Thyroid gland (tissue), 4 donors: ENCODE data around the gene TRAPPC3L. TPM values are rescaled to one million over a fixed set of nuclear protein-coding genes. Genes with fewer than 3 reads are reported as not detected.

ENCODE experiments used
- DNase-seq, 2 donors: peaks; one replicate each; pipeline ENCODE4 v3.0.0-alpha.2; 2019
- H3K27ac ChIP-seq, 3 donors: fragments of 200-600 bp; sonication (generic); 1 replicate in 2 of 3; 2 replicates in 1 of 3; pipeline ENCODE4 v1.5.1; 2016 to 2019; ENCODE audit warnings: mild to moderate bottlenecking in 1 of 3, moderate library complexity in 1 of 3
- H3K27me3 ChIP-seq: fragments of 200-600 bp; sonication (generic); one replicate; pipeline ENCODE4 v1.5.1; 2019
- H3K36me3 ChIP-seq, 2 donors: fragments of 200-600 bp; sonication (generic); one replicate each; pipeline ENCODE4 v1.5.1; 2016 to 2019
- H3K4me1 ChIP-seq, 2 donors: fragments of 200-600 bp; sonication (generic); one replicate each; pipeline ENCODE4 v1.5.1; 2017 to 2019
- H3K4me3 ChIP-seq, 3 donors: fragments of 200-600 bp; sonication (generic); replicated peaks in 1 of 3; 1 replicate in 2 of 3; 2 replicates in 1 of 3; pipeline ENCODE4 v1.5.1; 2016; ENCODE audit warnings: mild to moderate bottlenecking in 1 of 3
- H3K9me3 ChIP-seq: fragments of 200-600 bp; sonication (generic); one replicate; pipeline ENCODE4 v1.5.1; 2017
- CTCF ChIP-seq, 6 experiments: fragments of 200-600 bp in 3 of 6; fragments of 450-650 bp in 3 of 6; sonication (generic) in 3 of 6; IDR thresholded peaks; one replicate each; pipeline ENCODE4 v1.5.1; 2016 to 2019; ENCODE audit warnings: antibody characterized with exemption in 6 of 6, mild to moderate bottlenecking in 2 of 6, inconsistent platforms in 1 of 6, moderate library complexity in 1 of 6
- POLR2A ChIP-seq, 2 donors: fragments of 450-650 bp; IDR thresholded peaks; one replicate each; pipeline ENCODE4 v1.6.1; 2017; ENCODE audit warnings: antibody characterized with exemption in 2 of 2, mild to moderate bottlenecking in 2 of 2, moderate library complexity in 1 of 2
- WGBS, 2 donors: methylation state at CpG; one replicate each; pipeline ENCODE4 v1.1.5; 2017; 5-methylcytosine and 5-hydroxymethylcytosine counted together
- intact Hi-C: fragments of 100-400 bp; cut with DNase I; formaldehyde crosslinking; loops from one replicate; pipeline ENCODE4 v1.15.1; 2023
- total RNA-seq, 4 donors: library from RNA; depleted of rRNA; stranded (reverse); fragments of >200 nt; gene quantifications; one replicate each; pipeline ENCODE4 v1.2.3, GENCODE V29; 2016

Gene TRAPPC3L
- total RNA-seq, 4 donors from 2014 or later = 0.13 to 0.42 TPM; not detected in 2

- Histone ChIP-seq H3K9me3 (no peaks in the 10 kb centered on the region), H3K4me3 (peak overlapping the region in 1 of 3 donors; percentile 7), H3K27ac (no peak overlapping the region), H3K36me3 (no peaks in the 10 kb centered on the region), H3K4me1 (peaks cover 3 to 4% of the 10 kb centered on the region in 2 donors), H3K27me3 (no peaks in the 10 kb centered on the region)
- peak; percentile 27 to 31 for DNase-seq
- TF ChIP-seq POLR2A (IDR thresholded peaks at IDR 0.05) (no peak), CTCF (IDR thresholded peaks at IDR 0.05) (no peak)
- intact Hi-C loops = loop anchor here (5.0 to 10.0 kb wide), 2 partner anchors 123 to 280 kb away; no protein-coding TSS in a partner anchor
- 46 to 68% methylated on average over 24 to 33 of the region's 42 CpGs for WGBS, 2 donors
Observed at GRCh38 chr6:116564921-116565872, 19.7 kb upstream of the TRAPPC3L start.

- no peaks in the 10 kb centered on the region for H3K27me3 ChIP-seq
- H3K27ac ChIP-seq = no peak overlapping the region
- no peak overlapping the region for H3K4me3 ChIP-seq
- TF ChIP-seq CTCF (IDR thresholded peaks at IDR 0.05) (no peak), POLR2A (IDR thresholded peaks at IDR 0.05) (no peak)
- WGBS, 2 donors = 84 to 87% methylated on average over 7 of the region's 7 CpGs
- DNase-seq = no peak
- no peaks in the 10 kb centered on the region for H3K4me1 ChIP-seq
- H3K9me3 ChIP-seq = no peaks in the 10 kb centered on the region
- intact Hi-C loops = loop anchor here (5.0 to 10.0 kb wide), 2 partner anchors 122 to 280 kb away; no protein-coding TSS in a partner anchor
- no peaks in the 10 kb centered on the region for H3K36me3 ChIP-seq
Observed at GRCh38 chr6:116564311-116564710, 18.8 kb upstream of the TRAPPC3L start.

- H3K27ac ChIP-seq = no peak overlapping the region
- H3K9me3 ChIP-seq = no peaks in the 10 kb centered on the region
- no peaks in the 10 kb centered on the region for H3K27me3 ChIP-seq
- no peaks in the 10 kb centered on the region for H3K36me3 ChIP-seq
- no peak overlapping the region for H3K4me3 ChIP-seq
- no peak for TF ChIP-seq POLR2A (IDR thresholded peaks at IDR 0.05)
- no peak for TF ChIP-seq CTCF (IDR thresholded peaks at IDR 0.05)
- intact Hi-C loops = loop anchor here (5.0 to 10.0 kb wide), 2 partner anchors 122 to 279 kb away; no protein-coding TSS in a partner anchor
- H3K4me1 ChIP-seq = no peaks in the 10 kb centered on the region
- 93 to 95% methylated on average over 9 of the region's 9 CpGs for whole genome bisulfite sequencing, 2 donors
- no peak for DNase-seq
Observed at GRCh38 chr6:116563830-116564229, 18.3 kb upstream of the TRAPPC3L start.

GRCh38 chr6:116562614-116563013 lies 17.1 kb upstream of the TRAPPC3L start:
- Histone ChIP-seq H3K36me3 (no peaks in the 10 kb centered on the region), H3K27me3 (no peaks in the 10 kb centered on the region), H3K27ac (no peak overlapping the region), H3K4me1 (no peaks in the 10 kb centered on the region), H3K4me3 (no peak overlapping the region), H3K9me3 (no peaks in the 10 kb centered on the region)
- TF ChIP-seq POLR2A (IDR thresholded peaks at IDR 0.05) (no peak), CTCF (IDR thresholded peaks at IDR 0.05) (no peak)
- intact Hi-C loops = loop anchor here (5.0 to 10.0 kb wide), 2 partner anchors 120 to 278 kb away; no protein-coding TSS in a partner anchor
- WGBS, 2 donors = 53 to 64% methylated on average over 3 of the region's 3 CpGs
- DNase-seq = no peak

GRCh38 chr6:116562019-116562403 lies 16.5 kb upstream of the TRAPPC3L start:
- no peak for TF ChIP-seq POLR2A (IDR thresholded peaks at IDR 0.05)
- TF ChIP-seq CTCF (IDR thresholded peaks at IDR 0.05) = no peak
- no peaks in the 10 kb centered on the region for H3K4me1 ChIP-seq
- H3K27ac ChIP-seq = no peak overlapping the region
- 91 to 98% methylated on average over 4 of the region's 4 CpGs for WGBS, 2 donors
- DNase-seq = no peak
- intact Hi-C loops = loop anchor here (5.0 to 10.0 kb wide), 2 partner anchors 120 to 277 kb away; no protein-coding TSS in a partner anchor
- H3K4me3 ChIP-seq = no peak overlapping the region
- H3K9me3 ChIP-seq = no peaks in the 10 kb centered on the region
- no peaks in the 10 kb centered on the region for H3K27me3 ChIP-seq
- H3K36me3 ChIP-seq = no peaks in the 10 kb centered on the region
